GM13977 (cell line): ENCODE measurements around the gene TMEM72.

Source experiments
- DNase-seq: peaks from one replicate; pipeline ENCODE4 v3.0.0; 2012; ENCODE audit warnings: low spot score
- in situ Hi-C: fragments of 300-500 bp; cut with MboI; formaldehyde crosslinking; loops from one replicate; pipeline ENCODE4 v1.12.0; 2022; ENCODE audit warnings: low sequenced_read_pairs, low pct_unique_long_range_greater_than_20kb, mixed read lengths, inconsistent platforms; ENCODE audit not compliant: unreplicated experiment
- TF ChIP-seq, protein P1 (sequence below): IDR thresholded peaks from 2 replicates; pipeline ENCODE4 v1.5.1; 2012; ENCODE audit warnings: mild to moderate bottlenecking, control low read depth; ENCODE audit not compliant: insufficient read depth; ENCODE audit errors: extremely low read depth, missing control alignments

Gene TMEM72

DNA sequence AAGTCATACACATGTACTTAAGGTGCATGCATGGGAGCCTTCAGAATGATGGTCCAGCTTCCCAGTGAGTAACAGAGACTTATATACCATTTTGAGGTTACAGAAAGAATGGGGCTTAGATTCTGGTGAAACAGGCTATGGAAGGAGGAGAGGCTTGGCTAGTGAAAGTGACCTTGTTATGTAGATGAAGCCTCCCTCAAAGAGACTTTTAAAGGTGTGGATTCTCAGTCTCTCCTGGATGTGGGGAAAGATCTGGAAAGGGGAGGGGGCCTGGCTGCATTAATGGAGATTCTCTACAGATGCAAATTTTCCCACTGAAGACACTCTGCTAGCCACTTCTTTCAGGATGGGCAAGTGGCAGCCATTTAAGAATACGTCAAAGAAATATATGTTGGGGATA lies 54.0 kb downstream of the TMEM72 start:
- DNase-seq, result peak; percentile 1
- TF ChIP-seq, protein P1, sequence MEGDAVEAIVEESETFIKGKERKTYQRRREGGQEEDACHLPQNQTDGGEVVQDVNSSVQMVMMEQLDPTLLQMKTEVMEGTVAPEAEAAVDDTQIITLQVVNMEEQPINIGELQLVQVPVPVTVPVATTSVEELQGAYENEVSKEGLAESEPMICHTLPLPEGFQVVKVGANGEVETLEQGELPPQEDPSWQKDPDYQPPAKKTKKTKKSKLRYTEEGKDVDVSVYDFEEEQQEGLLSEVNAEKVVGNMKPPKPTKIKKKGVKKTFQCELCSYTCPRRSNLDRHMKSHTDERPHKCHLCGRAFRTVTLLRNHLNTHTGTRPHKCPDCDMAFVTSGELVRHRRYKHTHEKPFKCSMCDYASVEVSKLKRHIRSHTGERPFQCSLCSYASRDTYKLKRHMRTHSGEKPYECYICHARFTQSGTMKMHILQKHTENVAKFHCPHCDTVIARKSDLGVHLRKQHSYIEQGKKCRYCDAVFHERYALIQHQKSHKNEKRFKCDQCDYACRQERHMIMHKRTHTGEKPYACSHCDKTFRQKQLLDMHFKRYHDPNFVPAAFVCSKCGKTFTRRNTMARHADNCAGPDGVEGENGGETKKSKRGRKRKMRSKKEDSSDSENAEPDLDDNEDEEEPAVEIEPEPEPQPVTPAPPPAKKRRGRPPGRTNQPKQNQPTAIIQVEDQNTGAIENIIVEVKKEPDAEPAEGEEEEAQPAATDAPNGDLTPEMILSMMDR, result no peak
- in situ Hi-C loops, result no loop called here

DNA sequence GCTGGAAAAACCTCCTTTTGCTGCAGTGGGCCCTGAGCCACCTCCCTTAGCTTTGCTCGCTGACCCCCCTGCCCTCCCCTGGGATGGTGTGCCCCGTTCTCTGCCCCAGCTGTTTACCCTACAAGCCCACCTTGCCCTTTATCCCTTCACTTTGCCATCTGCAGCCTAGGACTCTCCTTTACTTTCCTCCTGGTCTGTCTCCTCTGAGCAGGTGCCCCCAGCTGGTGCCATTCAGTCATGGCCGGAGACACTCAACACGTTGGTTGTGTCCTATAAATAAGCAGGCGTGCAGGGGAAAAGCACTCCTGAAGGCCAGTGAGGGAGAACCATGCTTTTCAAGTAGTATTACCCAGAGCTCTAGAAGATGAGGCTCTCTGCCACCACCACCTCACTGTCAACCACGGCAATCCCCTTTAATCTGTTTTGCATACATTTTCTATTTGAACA lies 54.5 kb downstream of the TMEM72 start:
- in situ Hi-C loops, result no loop called here
- TF ChIP-seq, protein P1, result no peak

GRCh38 chr10:44966129-44966815 lies 55.1 kb downstream of the TMEM72 start:
- DNase-seq, result peak; percentile 15
- in situ Hi-C loops, result no loop called here
- TF ChIP-seq, protein P1, result no peak

More for the DNA sequence above, 54.5 kb downstream of the TMEM72 start:
- peak; percentile 56 for DNase-seq

DNA sequence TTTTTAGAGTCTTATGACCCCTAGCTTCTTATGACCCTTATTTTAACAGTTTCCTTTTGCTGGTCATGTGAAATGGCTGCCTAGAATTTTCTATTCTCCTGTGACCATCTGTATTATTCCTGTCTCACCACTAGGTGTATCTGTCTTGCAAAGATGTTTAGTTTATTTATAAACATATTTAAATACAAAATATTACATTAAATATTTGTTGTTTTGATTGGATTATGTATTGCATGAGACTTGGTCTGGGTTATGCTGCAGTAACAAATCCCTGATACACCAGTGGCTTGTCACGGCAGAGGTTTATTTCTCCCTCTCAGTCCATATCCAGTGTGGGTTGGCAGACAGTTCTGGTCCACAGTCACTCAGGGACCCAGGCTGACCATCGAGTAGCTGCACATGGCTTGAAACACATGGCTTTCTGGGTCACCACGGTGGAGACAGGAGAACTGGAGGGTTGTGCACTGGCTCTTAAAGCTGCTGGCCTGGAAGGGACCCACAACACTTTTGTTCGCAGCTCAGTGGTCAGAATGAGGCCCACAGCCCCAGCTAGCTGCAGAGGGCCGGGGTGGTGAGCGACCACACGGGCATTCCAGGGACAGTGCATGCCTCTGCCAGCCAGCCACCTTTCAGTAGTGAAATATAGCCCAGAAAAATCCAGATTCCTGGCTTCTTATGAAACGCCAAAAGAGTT lies 55.8 kb downstream of the TMEM72 start:
- TF ChIP-seq, protein P1, result peak; percentile 22
- DNase-seq, result no peak
- in situ Hi-C loops, result no loop called here

DNA sequence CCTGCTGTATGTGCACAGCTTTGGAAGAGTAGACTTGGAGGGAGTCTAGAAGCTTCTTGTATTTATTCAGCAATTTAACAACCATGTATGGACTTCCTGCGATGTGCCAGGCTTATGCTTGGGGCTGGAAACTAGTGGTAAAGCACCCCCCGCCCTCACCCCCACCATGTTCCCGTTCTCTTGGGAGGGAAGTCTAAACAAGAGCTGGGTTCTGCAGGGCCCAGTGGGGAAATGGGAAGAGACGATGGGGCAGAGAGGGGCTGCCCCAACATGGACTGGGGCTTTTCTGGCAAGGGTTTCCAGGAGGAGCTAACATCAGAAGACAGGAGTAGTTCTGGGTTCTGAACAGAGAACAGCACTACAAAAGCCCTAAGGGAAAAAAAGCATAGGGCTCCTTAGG lies 56.5 kb downstream of the TMEM72 start:
- no peak for DNase-seq
- TF ChIP-seq, protein P1, result no peak
- in situ Hi-C loops, result no loop called here

- in situ Hi-C loops, result no loop called here
- no peak for DNase-seq
- TF ChIP-seq, protein P1, result no peak
Measured at GRCh38 chr10:44968091-44968490, 57.0 kb downstream of the TMEM72 start.
